NCI-H1417 treated with DMSO at 0.1 percent for 48 hours (cell line): Measurements from ENCODE around the gene THEMIS.
"Not testable (repeated sequence)": the region's sequence is repeated elsewhere in the genome, so short reads cannot be mapped to it uniquely, and the experiment has no call there.

Source experiments
- DNase-seq: peaks from one replicate; lab custom pipeline; 2025; lab: John Stamatoyannopoulos, UW

The THEMIS gene

GRCh38 chr6:127900935-127901334 lies at the start of gene THEMIS:
THEMIS (minus strand) TSS chr6:127901058; CDS start chr6:127900932, 126 bp downstream.
- no peak for DNase-seq

- no peak for DNase-seq
These were observed 48.4 kb upstream of the THEMIS start for GRCh38 chr6:127949251-127949650.

- DNase-seq: no peak
These were observed 45.5 kb upstream of the THEMIS start for GRCh38 chr6:127946388-127946787.

- no peak for DNase-seq
These were observed 44.7 kb upstream of the THEMIS start for GRCh38 chr6:127945434-127946097.

- DNase-seq: no peak
These were observed 40.4 kb upstream of the THEMIS start for GRCh38 chr6:127941228-127941627.

GRCh38 chr6:127939442-127940066 lies 38.7 kb upstream of the THEMIS start:
- no peak for DNase-seq

GRCh38 chr6:127938701-127939100 lies 37.8 kb upstream of the THEMIS start:
- no peak for DNase-seq

GRCh38 chr6:127937747-127938146 lies 36.9 kb upstream of the THEMIS start:
- DNase-seq: no peak

GRCh38 chr6:127937102-127937501 lies 36.2 kb upstream of the THEMIS start:
- DNase-seq: no peak

- DNase-seq: no peak
These were observed 34.1 kb upstream of the THEMIS start for GRCh38 chr6:127934956-127935355.

- no peak for DNase-seq
These were observed 33.3 kb upstream of the THEMIS start for GRCh38 chr6:127933852-127934840.

GRCh38 chr6:127933137-127933536 lies 32.3 kb upstream of the THEMIS start:
- DNase-seq: no peak

- no peak for DNase-seq
These were observed 31.9 kb upstream of the THEMIS start for GRCh38 chr6:127932708-127933107.

- not testable (repeated sequence) for DNase-seq
These were observed 25.6 kb upstream of the THEMIS start for GRCh38 chr6:127926441-127926840.

- no peak for DNase-seq
These were observed 23.6 kb upstream of the THEMIS start for GRCh38 chr6:127924440-127924839.

GRCh38 chr6:127924031-127924430 lies 23.2 kb upstream of the THEMIS start:
- DNase-seq: no peak

- DNase-seq: no peak
These were observed 22.3 kb upstream of the THEMIS start for GRCh38 chr6:127923135-127923534.

- no peak for DNase-seq
These were observed 21.1 kb upstream of the THEMIS start for GRCh38 chr6:127921982-127922381.

GRCh38 chr6:127920804-127921203 lies 19.9 kb upstream of the THEMIS start:
- DNase-seq: no peak

GRCh38 chr6:127918506-127919427 lies 17.9 kb upstream of the THEMIS start:
- DNase-seq: no peak

GRCh38 chr6:127917766-127918165 lies 16.9 kb upstream of the THEMIS start:
- DNase-seq: no peak

GRCh38 chr6:127914240-127914639 lies 13.4 kb upstream of the THEMIS start:
- DNase-seq: no peak
